Measurements from ENCODE around the gene PLK3.

GRCh38 chr1:44806704-44807363 is 6.7 kb downstream of the PLK3 start, which contains the start of gene DYNLT4:
- TF ChIP-seq CTCF (IDR thresholded peaks at IDR 0.05 in 2 of 3, conservative IDR thresholded peaks at IDR 0.05 in 1 of 3; ENCODE audit: borderline replicate concordance in 1 of 3, insufficient read depth in 1 of 3, low read depth in 2 of 3, low read length in 2 of 3): no peak
- TF ChIP-seq EZH2 (IDR thresholded peaks at IDR 0.05): no peak
- peak; percentile 74 for TF ChIP-seq YY1 (IDR thresholded peaks at IDR 0.05; ENCODE audit: extremely low read depth, insufficient replicate concordance, low read depth, low read length)
- TF ChIP-seq POLR2AphosphoS5 (IDR thresholded peaks at IDR 0.05; ENCODE audit: low read depth, low read length): peak; percentile 70; the same call in 1 of the 2 replicates
